GM12892 (cell line): Measurements from ENCODE around the gene EXD2.

Experiments used
- POLR2A ChIP-seq: IDR thresholded peaks from 2 replicates; pipeline ENCODE4 v1.6.1; 2011; ENCODE audit warnings: low read depth, low read length, control low read depth
- POLR2AphosphoS5 ChIP-seq: IDR thresholded peaks from 2 replicates; pipeline ENCODE4 v1.6.1; 2011; ENCODE audit warnings: low read depth, low read length, control low read depth

- TF ChIP-seq POLR2A (no peak), POLR2AphosphoS5 (no peak)
Observed at GRCh38 chr14:69289811-69290520, 98.7 kb downstream of the EXD2 start.
